Effector memory CD8-positive, alpha-beta T cell (primary cell): ENCODE results near the gene CRNN.

Source experiments
- ATAC-seq: fragments of 150-1000 bp; cut with Tn5 transposase; replicated peaks from 2 replicates; pipeline ENCODE4 v1.10.0; 2021; ENCODE audit warnings: mild to moderate bottlenecking, moderate library complexity
- DNase-seq, 3 experiments: peaks; one replicate each; pipeline ENCODE4 v3.0.0; 2021
- H3K27ac Mint-ChIP-seq, 2 donors: one replicate each; pipeline ENCODE4 v1.8.0; 2022; ENCODE audit warnings: mild to moderate bottlenecking in 2 of 2, mixed read lengths in 2 of 2, moderate library complexity in 2 of 2
- H3K27me3 Mint-ChIP-seq, 2 donors: one replicate each; pipeline ENCODE4 v1.8.0; 2022; ENCODE audit warnings: mixed read lengths in 2 of 2
- H3K36me3 Mint-ChIP-seq: one replicate; pipeline ENCODE4 v1.8.0; 2022; ENCODE audit warnings: mild to moderate bottlenecking, moderate library complexity, mixed read lengths; ENCODE audit not compliant: insufficient read depth
- H3K4me1 Mint-ChIP-seq, 2 donors: one replicate each; pipeline ENCODE4 v1.8.0; 2022; ENCODE audit warnings: low read depth in 2 of 2, mixed read lengths in 2 of 2
- H3K4me3 Mint-ChIP-seq, 2 donors: one replicate each; pipeline ENCODE4 v1.8.0; 2022; ENCODE audit warnings: mild to moderate bottlenecking in 2 of 2, mixed read lengths in 2 of 2, moderate library complexity in 2 of 2
- H3K9me3 Mint-ChIP-seq, 2 donors: one replicate each; pipeline ENCODE4 v1.8.0; 2022; ENCODE audit warnings: mixed read lengths in 2 of 2

Gene CRNN

GRCh38 chr1:152444045-152444444, 30.0 kb upstream of the CRNN start:
- H3K4me1 Mint-ChIP-seq = peaks cover 3 to 5% of the 10 kb centered on the region in 2 donors
- H3K36me3 Mint-ChIP-seq = peaks cover 2% of the 10 kb centered on the region
- no peak overlapping the region for H3K27ac Mint-ChIP-seq
- H3K4me3 Mint-ChIP-seq = no peak overlapping the region
- no peak for ATAC-seq
- H3K27me3 Mint-ChIP-seq = peaks cover 2 to 5% of the 10 kb centered on the region in 2 donors
- H3K9me3 Mint-ChIP-seq = no peaks in the 10 kb centered on the region
- DNase-seq = no peak

- Mint-ChIP-seq H3K27ac (no peak overlapping the region), H3K36me3 (peaks cover 2% of the 10 kb centered on the region), H3K4me3 (no peak overlapping the region), H3K9me3 (no peaks in the 10 kb centered on the region), H3K27me3 (peaks cover 14 to 18% of the 10 kb centered on the region in 2 donors), H3K4me1 (peaks cover 3 to 5% of the 10 kb centered on the region in 2 donors)
- DNase-seq = no peak
- ATAC-seq = no peak
Observed at GRCh38 chr1:152442765-152443164, 28.7 kb upstream of the CRNN start.

- H3K36me3 Mint-ChIP-seq = peaks cover 2% of the 10 kb centered on the region
- no peaks in the 10 kb centered on the region for H3K9me3 Mint-ChIP-seq
- peaks cover 3 to 5% of the 10 kb centered on the region in 2 donors for H3K4me1 Mint-ChIP-seq
- H3K4me3 Mint-ChIP-seq = no peak overlapping the region
- DNase-seq = no peak
- peaks cover 19 to 23% of the 10 kb centered on the region in 2 donors for H3K27me3 Mint-ChIP-seq
- no peak overlapping the region for H3K27ac Mint-ChIP-seq
- ATAC-seq = no peak
Observed at GRCh38 chr1:152442301-152442700, 28.2 kb upstream of the CRNN start.

GRCh38 chr1:152441756-152442155, 27.7 kb upstream of the CRNN start:
- Mint-ChIP-seq H3K27ac (no peak overlapping the region), H3K9me3 (no peaks in the 10 kb centered on the region), H3K36me3 (peaks cover 2% of the 10 kb centered on the region), H3K4me3 (no peak overlapping the region), H3K27me3 (peaks cover 24 to 28% of the 10 kb centered on the region in 2 donors), H3K4me1 (peaks cover 3 to 5% of the 10 kb centered on the region in 2 donors)
- ATAC-seq (no peak), DNase-seq (no peak)

GRCh38 chr1:152440635-152441471, 26.8 kb upstream of the CRNN start:
- Mint-ChIP-seq H3K27me3 (peaks cover 33 to 37% of the 10 kb centered on the region in 2 donors), H3K27ac (peak overlapping the region in 1 of 2 donors; percentile 16)

GRCh38 chr1:152436593-152437496, 22.8 kb upstream of the CRNN start:
- no peak for DNase-seq
- no peak for ATAC-seq
- no peak overlapping the region for H3K27ac Mint-ChIP-seq
- no peak overlapping the region for H3K4me3 Mint-ChIP-seq
- H3K27me3 Mint-ChIP-seq = peaks cover 41% of the 10 kb centered on the region in 2 donors
- no peaks in the 10 kb centered on the region for H3K9me3 Mint-ChIP-seq
- H3K36me3 Mint-ChIP-seq = peaks cover 2% of the 10 kb centered on the region
- peaks cover 3 to 5% of the 10 kb centered on the region in 2 donors for H3K4me1 Mint-ChIP-seq

More at GRCh38 chr1:152440635-152441471, 26.8 kb upstream of the CRNN start:
- DNase-seq (peak; percentile 65 to 70 (median 68)), ATAC-seq (peak; percentile 100)
- Mint-ChIP-seq H3K36me3 (peaks cover 2% of the 10 kb centered on the region), H3K9me3 (no peaks in the 10 kb centered on the region), H3K4me3 (no peak overlapping the region), H3K4me1 (peaks cover 3 to 5% of the 10 kb centered on the region in 2 donors)

GRCh38 chr1:152427458-152427857, 13.4 kb upstream of the CRNN start:
- no peak for ATAC-seq
- H3K4me1 Mint-ChIP-seq = no peaks in the 10 kb centered on the region

GRCh38 chr1:152426731-152427130, 12.7 kb upstream of the CRNN start:
- no peak overlapping the region for H3K27ac Mint-ChIP-seq
- no peak overlapping the region for H3K4me3 Mint-ChIP-seq
- H3K4me1 Mint-ChIP-seq = no peaks in the 10 kb centered on the region
- H3K9me3 Mint-ChIP-seq = peaks cover 4 to 7% of the 10 kb centered on the region in 2 donors
- peaks cover 13 to 19% of the 10 kb centered on the region in 2 donors for H3K27me3 Mint-ChIP-seq
- no peak for ATAC-seq
- no peak for DNase-seq
- H3K36me3 Mint-ChIP-seq = no peaks in the 10 kb centered on the region

More at GRCh38 chr1:152427458-152427857, 13.4 kb upstream of the CRNN start:
- Mint-ChIP-seq H3K27me3 (peaks cover 12 to 13% of the 10 kb centered on the region in 2 donors), H3K36me3 (no peaks in the 10 kb centered on the region), H3K4me3 (no peak overlapping the region), H3K9me3 (peaks cover 4 to 7% of the 10 kb centered on the region in 2 donors), H3K27ac (no peak overlapping the region)
- no peak for DNase-seq

- peaks cover 46 to 47% of the 10 kb centered on the region in 2 donors for H3K27me3 Mint-ChIP-seq
- H3K4me3 Mint-ChIP-seq = no peak overlapping the region
- no peak for ATAC-seq
- DNase-seq = no peak
- H3K9me3 Mint-ChIP-seq = peaks cover 4 to 7% of the 10 kb centered on the region in 2 donors
- H3K36me3 Mint-ChIP-seq = no peaks in the 10 kb centered on the region
- no peaks in the 10 kb centered on the region for H3K4me1 Mint-ChIP-seq
- H3K27ac Mint-ChIP-seq = no peak overlapping the region
Observed at GRCh38 chr1:152419917-152420316, 5.9 kb upstream of the CRNN start.

GRCh38 chr1:152415454-152416227, 1.6 kb upstream of the CRNN start:
- DNase-seq (no peak), ATAC-seq (no peak)
- no peak overlapping the region for H3K4me3 Mint-ChIP-seq
- no peaks in the 10 kb centered on the region for H3K4me1 Mint-ChIP-seq
- H3K27ac Mint-ChIP-seq = no peak overlapping the region
- no peaks in the 10 kb centered on the region for H3K36me3 Mint-ChIP-seq
- peaks cover 44 to 49% of the 10 kb centered on the region in 2 donors for H3K27me3 Mint-ChIP-seq
- no peaks in the 10 kb centered on the region for H3K9me3 Mint-ChIP-seq

GRCh38 chr1:152412756-152413155, 1.3 kb downstream of the CRNN start:
- Mint-ChIP-seq H3K36me3 (no peaks in the 10 kb centered on the region), H3K27me3 (peaks cover 48 to 70% of the 10 kb centered on the region in 2 donors), H3K4me1 (no peaks in the 10 kb centered on the region), H3K9me3 (no peaks in the 10 kb centered on the region), H3K27ac (no peak overlapping the region), H3K4me3 (no peak overlapping the region)
- no peak for DNase-seq
- ATAC-seq = no peak

- DNase-seq = no peak
- no peak for ATAC-seq
- Mint-ChIP-seq H3K27ac (no peak overlapping the region), H3K9me3 (no peaks in the 10 kb centered on the region), H3K4me1 (no peaks in the 10 kb centered on the region), H3K27me3 (peaks cover 44 to 62% of the 10 kb centered on the region in 2 donors), H3K4me3 (no peak overlapping the region), H3K36me3 (no peaks in the 10 kb centered on the region)
Observed at GRCh38 chr1:152411134-152411533, 2.9 kb downstream of the CRNN start.

GRCh38 chr1:152410599-152410998, 3.5 kb downstream of the CRNN start:
- DNase-seq (no peak), ATAC-seq (no peak)
- Mint-ChIP-seq H3K27me3 (peaks cover 44 to 56% of the 10 kb centered on the region in 2 donors), H3K4me3 (no peak overlapping the region), H3K9me3 (no peaks in the 10 kb centered on the region), H3K4me1 (no peaks in the 10 kb centered on the region), H3K36me3 (no peaks in the 10 kb centered on the region), H3K27ac (no peak overlapping the region)
